Osteoblast (primary cell): ENCODE data around the gene NR3C1. TPM values are rescaled to one million over a fixed set of nuclear protein-coding genes. Genes with fewer than 3 reads are reported as not detected.

Source experiments
- DNase-seq: peaks from one replicate; pipeline ENCODE4 v3.0.0; 2011; ENCODE audit warnings: low spot score, mixed read lengths; ENCODE audit not compliant: insufficient read length; ENCODE audit errors: missing footprints
- H2AFZ ChIP-seq: 2 replicates; pipeline ENCODE4 v1.6.0; 2011; ENCODE audit warnings: mild to moderate bottlenecking, low read length
- H3K27ac ChIP-seq: 2 replicates; pipeline ENCODE4 v1.5.1; 2011; ENCODE audit warnings: mild to moderate bottlenecking, low read depth, low read length, moderate library complexity
- H3K27me3 ChIP-seq: 2 replicates; pipeline ENCODE4 v1.6.0; 2012; ENCODE audit warnings: mild to moderate bottlenecking, control low read depth, inconsistent platforms, low read length, moderate library complexity; ENCODE audit not compliant: insufficient read depth
- H3K36me3 ChIP-seq: 2 replicates; pipeline ENCODE4 v1.5.1; 2011; ENCODE audit warnings: mild to moderate bottlenecking, low read length, control low read depth, moderate library complexity; ENCODE audit not compliant: insufficient read depth
- H3K4me1 ChIP-seq: 2 replicates; pipeline ENCODE4 v1.5.1; 2011; ENCODE audit warnings: mild to moderate bottlenecking, low read length, control low read depth, moderate library complexity; ENCODE audit not compliant: insufficient read depth
- H3K4me2 ChIP-seq: 2 replicates; pipeline ENCODE4 v1.6.0; 2011; ENCODE audit warnings: mild to moderate bottlenecking, low read length; ENCODE audit not compliant: insufficient read depth
- H3K4me3 ChIP-seq: fragments of 200-600 bp; sonication (generic); 3 replicates; pipeline ENCODE4 v1.5.1; 2012; ENCODE audit warnings: mild to moderate bottlenecking, low read length, inconsistent platforms; ENCODE audit not compliant: insufficient read depth
- H3K79me2 ChIP-seq: 2 replicates; pipeline ENCODE4 v1.6.0; 2012; ENCODE audit warnings: mild to moderate bottlenecking, low read length, control low read depth, inconsistent platforms; ENCODE audit not compliant: insufficient read depth
- H3K9me3 ChIP-seq: 2 replicates; pipeline ENCODE4 v1.5.1; 2011; ENCODE audit warnings: low read depth, low read length, control low read depth
- H4K20me1 ChIP-seq: 2 replicates; pipeline ENCODE4 v1.6.0; 2012; ENCODE audit warnings: mild to moderate bottlenecking, low read length, control low read depth; ENCODE audit not compliant: insufficient read depth
- CTCF ChIP-seq: IDR thresholded peaks from 2 replicates; pipeline ENCODE4 v1.5.1; 2011; ENCODE audit warnings: mild to moderate bottlenecking, low read depth, low read length, moderate library complexity; ENCODE audit errors: extremely low read depth
- total RNA-seq: library from RNA; depleted of rRNA; stranded (reverse); fragments of >200 nt; gene quantifications from 2 replicates; pipeline ENCODE4 v1.2.3, GENCODE V29; 2012

Gene NR3C1
- total RNA-seq, 1 donor, result 119 TPM

GRCh38 chr5:143428738-143429420, 25.4 kb upstream of the NR3C1 start:
- DNase-seq, result no peak
- Histone ChIP-seq H4K20me1 (no peaks in the 10 kb centered on the region), H3K79me2 (no peaks in the 10 kb centered on the region), H3K36me3 (no peaks in the 10 kb centered on the region), H3K27ac (no peak overlapping the region), H2AFZ (no peak overlapping the region), H3K4me3 (no peak overlapping the region), H3K4me1 (no peaks in the 10 kb centered on the region), H3K27me3 (no peaks in the 10 kb centered on the region), H3K4me2 (no peak overlapping the region), H3K9me3 (no peaks in the 10 kb centered on the region)
- TF ChIP-seq CTCF, result no peak

GRCh38 chr5:143428155-143428554, 24.7 kb upstream of the NR3C1 start:
- H3K79me2 ChIP-seq, result no peaks in the 10 kb centered on the region
- no peak for TF ChIP-seq CTCF
- no peaks in the 10 kb centered on the region for H3K36me3 ChIP-seq
- no peaks in the 10 kb centered on the region for H3K4me1 ChIP-seq
- H3K4me3 ChIP-seq, result no peak overlapping the region
- no peak overlapping the region for H3K27ac ChIP-seq
- H3K9me3 ChIP-seq, result no peaks in the 10 kb centered on the region
- peak overlapping the region; percentile 4 for H2AFZ ChIP-seq
- H4K20me1 ChIP-seq, result no peaks in the 10 kb centered on the region
- no peak overlapping the region for H3K4me2 ChIP-seq
- DNase-seq, result no peak
- no peaks in the 10 kb centered on the region for H3K27me3 ChIP-seq

GRCh38 chr5:143427122-143427735, 23.7 kb upstream of the NR3C1 start:
- H3K4me1 ChIP-seq, result no peaks in the 10 kb centered on the region
- no peaks in the 10 kb centered on the region for H3K27me3 ChIP-seq
- H3K4me2 ChIP-seq, result no peak overlapping the region
- DNase-seq, result no peak
- H3K4me3 ChIP-seq, result no peak overlapping the region
- H3K36me3 ChIP-seq, result no peaks in the 10 kb centered on the region
- H4K20me1 ChIP-seq, result no peaks in the 10 kb centered on the region
- H3K27ac ChIP-seq, result no peak overlapping the region
- no peaks in the 10 kb centered on the region for H3K79me2 ChIP-seq
- H3K9me3 ChIP-seq, result no peaks in the 10 kb centered on the region
- TF ChIP-seq CTCF, result no peak
- H2AFZ ChIP-seq, result no peak overlapping the region

DNA sequence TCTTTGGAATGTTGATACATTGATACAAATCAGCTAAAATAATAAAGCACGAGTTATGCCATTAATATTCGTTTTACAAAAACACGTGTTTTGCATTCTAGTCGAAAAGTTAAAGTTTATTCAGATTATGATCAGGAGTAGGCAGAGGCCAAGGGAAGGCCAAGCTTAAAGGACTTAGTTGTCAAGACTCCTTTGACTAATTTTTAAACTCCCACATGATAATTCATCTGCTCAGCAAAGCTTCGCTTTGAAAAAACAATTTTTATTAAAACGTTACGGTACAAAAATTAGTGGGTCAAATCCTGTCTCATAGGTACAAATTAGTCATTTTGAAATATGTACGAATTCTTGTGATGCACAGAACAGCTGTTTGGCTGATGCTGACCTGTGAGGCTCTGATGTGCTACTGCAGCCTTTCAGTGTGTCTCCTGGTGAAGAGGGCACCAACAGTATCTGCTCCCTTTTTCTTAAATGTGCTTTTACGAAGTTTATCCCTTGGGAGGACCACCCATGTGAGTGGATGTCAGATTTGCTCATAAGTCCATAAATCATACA, 23.0 kb upstream of the NR3C1 start:
- DNase-seq, result no peak
- TF ChIP-seq CTCF, result no peak
- no peak overlapping the region for H3K4me3 ChIP-seq
- H3K79me2 ChIP-seq, result no peaks in the 10 kb centered on the region
- H3K27ac ChIP-seq, result no peak overlapping the region
- no peaks in the 10 kb centered on the region for H4K20me1 ChIP-seq
- no peak overlapping the region for H3K4me2 ChIP-seq
- no peaks in the 10 kb centered on the region for H3K4me1 ChIP-seq
- no peaks in the 10 kb centered on the region for H3K36me3 ChIP-seq
- no peak overlapping the region for H2AFZ ChIP-seq
- H3K9me3 ChIP-seq, result no peaks in the 10 kb centered on the region
- no peaks in the 10 kb centered on the region for H3K27me3 ChIP-seq
